ENCODE results near the gene SLC35E1. TPM values are rescaled to one million over a fixed set of nuclear protein-coding genes. Genes with fewer than 3 reads are reported as not detected.

Gene SLC35E1
- total RNA-seq, 4 donors from 2014 or later = 30.6 to 38.1 (median 34.6) TPM

DNA sequence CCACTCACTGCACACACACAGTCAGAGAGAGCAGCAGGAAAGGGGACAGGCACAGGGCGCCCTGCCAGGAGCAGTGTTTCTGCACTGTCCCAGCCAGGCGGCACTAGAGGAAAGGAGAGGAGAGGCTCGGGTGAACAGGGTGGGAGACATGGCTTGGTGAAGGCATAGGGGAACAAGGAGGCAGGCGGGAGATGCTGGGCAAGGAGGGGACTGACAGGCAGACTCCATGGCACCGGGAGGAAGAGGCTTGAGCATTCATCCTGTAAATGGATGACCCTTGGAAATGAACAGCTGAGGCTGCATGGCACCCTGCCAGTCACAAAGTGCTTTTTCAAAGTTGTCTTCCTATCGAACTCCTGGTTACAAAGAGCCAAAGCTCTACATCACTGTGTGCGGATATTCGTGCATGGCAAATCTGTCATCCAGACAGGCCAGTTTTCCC lies 33.4 kb upstream of the SLC35E1 start:
- TF ChIP-seq, protein P1, sequence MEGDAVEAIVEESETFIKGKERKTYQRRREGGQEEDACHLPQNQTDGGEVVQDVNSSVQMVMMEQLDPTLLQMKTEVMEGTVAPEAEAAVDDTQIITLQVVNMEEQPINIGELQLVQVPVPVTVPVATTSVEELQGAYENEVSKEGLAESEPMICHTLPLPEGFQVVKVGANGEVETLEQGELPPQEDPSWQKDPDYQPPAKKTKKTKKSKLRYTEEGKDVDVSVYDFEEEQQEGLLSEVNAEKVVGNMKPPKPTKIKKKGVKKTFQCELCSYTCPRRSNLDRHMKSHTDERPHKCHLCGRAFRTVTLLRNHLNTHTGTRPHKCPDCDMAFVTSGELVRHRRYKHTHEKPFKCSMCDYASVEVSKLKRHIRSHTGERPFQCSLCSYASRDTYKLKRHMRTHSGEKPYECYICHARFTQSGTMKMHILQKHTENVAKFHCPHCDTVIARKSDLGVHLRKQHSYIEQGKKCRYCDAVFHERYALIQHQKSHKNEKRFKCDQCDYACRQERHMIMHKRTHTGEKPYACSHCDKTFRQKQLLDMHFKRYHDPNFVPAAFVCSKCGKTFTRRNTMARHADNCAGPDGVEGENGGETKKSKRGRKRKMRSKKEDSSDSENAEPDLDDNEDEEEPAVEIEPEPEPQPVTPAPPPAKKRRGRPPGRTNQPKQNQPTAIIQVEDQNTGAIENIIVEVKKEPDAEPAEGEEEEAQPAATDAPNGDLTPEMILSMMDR (IDR thresholded peaks at IDR 0.05; ENCODE audit: low read depth) = no peak

DNA sequence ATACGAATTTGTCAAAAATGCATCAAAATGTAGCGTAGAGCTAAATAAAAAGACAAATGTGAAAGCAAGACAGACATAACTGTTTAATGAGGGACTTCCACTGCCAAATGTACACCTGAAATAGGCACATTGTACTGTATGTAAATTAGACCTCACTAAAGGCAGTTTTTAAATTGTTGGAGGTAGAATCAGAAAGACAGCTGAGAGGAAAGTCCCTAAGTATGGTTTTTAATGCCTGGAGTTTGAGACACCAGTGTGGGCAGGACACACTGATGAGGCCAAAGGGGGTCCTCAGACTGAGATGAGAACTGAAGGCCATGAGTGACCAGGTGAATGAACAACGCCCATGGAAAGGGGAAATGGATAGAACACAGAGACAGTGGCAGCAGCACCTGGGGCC lies 32.9 kb upstream of the SLC35E1 start:
- TF ChIP-seq, protein P1 (IDR thresholded peaks at IDR 0.05; ENCODE audit: low read depth) = no peak

DNA sequence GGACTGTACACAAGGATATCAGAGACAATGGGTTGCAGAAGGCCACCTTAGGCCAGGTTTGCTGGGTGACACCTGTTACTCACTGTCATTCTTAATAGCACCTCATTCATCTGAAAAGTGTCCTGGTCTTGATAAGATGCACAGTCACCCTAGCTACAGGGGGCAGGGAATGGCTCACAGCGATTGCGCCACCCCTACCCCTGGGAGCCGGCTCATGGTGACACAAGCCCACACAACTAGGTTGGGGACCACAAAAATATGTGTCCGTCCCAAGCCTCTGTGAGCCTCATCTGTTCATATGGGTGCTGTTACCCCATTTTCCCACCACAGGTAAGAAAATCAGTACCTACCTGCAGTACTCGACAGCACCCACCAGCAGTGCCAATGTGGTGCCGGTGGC lies 32.4 kb upstream of the SLC35E1 start:
- TF ChIP-seq, protein P1 (IDR thresholded peaks at IDR 0.05; ENCODE audit: low read depth) = no peak

DNA sequence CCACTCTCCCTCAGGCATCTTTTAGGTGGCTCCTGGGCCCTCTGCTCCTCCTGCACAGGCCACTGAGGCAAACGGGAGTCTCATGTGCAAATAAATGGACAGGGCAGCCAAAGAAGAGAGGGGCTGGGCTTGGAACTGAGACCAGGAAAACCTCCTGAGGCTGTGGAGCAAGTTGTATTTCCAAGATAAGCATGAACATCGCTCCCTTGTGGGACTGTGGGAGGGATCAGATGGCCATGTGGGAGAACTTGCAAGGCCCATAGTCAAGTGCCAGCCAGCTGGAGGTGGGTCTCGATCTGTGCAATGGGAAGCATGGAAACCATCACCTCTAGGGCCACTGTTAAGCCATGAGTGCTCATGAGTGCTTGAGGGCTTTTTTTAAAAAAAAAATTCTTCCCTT lies 30.9 kb upstream of the SLC35E1 start:
- TF ChIP-seq, protein P1 (IDR thresholded peaks at IDR 0.05; ENCODE audit: low read depth) = no peak

DNA sequence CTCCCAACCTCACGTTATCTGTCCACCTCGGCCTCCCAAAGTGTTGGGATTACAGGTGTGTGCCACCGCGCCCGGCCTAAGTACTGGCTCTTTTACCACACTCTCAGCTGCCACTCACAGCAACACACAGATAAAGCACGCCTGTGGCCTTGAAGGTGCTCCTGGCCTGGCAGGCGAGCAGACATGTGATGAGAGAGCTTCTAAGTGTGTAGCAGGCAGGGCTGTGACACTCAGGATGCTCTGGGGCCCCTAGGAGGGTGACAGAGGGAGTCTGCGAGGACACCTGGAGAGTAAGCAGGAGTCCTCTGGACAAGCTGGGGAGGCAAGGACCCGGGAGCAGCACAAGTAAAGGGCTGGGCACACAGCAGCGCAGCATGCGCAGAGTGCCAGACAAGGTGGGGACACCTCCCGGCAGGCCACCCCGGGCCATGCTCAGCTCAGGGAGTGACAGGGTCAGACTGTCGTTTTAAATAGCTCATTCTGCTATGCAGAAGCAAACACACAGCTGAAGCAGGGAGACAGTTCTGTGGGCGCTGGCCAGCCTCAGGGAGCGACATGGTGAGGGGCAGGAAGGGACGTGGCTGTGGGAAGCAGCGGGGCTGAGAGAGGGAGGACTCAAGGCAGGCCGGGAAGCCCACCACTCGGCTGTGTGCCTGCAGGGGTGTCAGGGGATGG lies 29.3 kb upstream of the SLC35E1 start:
- TF ChIP-seq, protein P1 (IDR thresholded peaks at IDR 0.05; ENCODE audit: low read depth) = no peak

DNA sequence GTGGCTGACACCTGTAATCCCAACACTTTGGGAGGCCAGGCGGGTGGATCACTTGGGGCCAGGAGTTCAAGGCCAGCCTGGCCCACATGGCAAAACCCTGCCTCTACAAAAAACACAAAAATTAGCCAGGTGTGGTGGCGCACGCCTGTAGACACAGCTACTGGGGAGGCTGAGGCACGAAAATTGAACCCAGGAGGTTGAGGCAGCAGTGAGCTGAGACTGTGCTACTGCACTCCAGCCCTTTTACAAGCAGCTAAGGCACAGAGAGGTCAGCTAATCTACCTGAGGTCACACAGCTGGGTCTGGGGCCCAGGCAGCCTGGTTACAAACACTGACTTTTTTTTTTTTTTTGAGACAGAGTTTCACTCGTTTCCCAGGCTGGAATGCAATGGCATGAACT lies 28.6 kb upstream of the SLC35E1 start:
- TF ChIP-seq, protein P1 (IDR thresholded peaks at IDR 0.05; ENCODE audit: low read depth) = no peak

DNA sequence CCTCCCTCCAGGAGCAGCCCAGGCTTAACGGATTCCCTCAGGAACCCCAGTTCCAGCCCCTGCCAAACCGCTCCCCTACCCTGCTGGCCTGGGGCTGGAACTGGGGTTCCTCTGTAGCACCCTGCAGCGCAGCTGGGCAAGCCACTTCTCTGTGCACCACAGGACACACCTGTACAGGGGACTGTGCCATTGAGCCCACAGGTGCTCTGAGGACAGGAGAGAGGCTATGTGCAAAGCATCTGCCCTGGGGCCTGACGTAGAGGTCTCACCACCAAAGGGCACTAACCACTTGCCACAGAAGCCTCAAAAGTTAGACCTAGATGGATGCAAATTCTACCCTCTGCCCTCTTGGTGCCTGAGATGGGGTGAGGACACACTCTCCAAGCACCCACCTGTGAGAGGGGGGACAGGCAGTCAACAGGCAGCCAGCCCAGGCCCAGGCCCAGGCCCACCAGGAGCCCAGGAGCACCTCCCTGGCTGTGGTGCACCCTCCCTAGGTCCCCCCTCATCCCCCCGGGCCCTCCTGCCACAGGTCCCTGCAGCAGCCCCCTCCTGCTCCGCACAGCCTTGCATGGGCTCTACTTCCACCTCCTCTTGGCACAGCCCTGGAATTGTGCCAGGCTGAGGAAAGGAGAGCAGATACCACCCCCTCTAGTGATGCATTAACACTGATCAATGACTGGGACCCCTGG lies 27.6 kb upstream of the SLC35E1 start:
- TF ChIP-seq, protein P1 (IDR thresholded peaks at IDR 0.05; ENCODE audit: low read depth) = no peak

All from subcutaneous adipose tissue (tissue), 4 donors.